ENCODE measurements around the gene SPRY4.

- TF ChIP-seq, protein P1, sequence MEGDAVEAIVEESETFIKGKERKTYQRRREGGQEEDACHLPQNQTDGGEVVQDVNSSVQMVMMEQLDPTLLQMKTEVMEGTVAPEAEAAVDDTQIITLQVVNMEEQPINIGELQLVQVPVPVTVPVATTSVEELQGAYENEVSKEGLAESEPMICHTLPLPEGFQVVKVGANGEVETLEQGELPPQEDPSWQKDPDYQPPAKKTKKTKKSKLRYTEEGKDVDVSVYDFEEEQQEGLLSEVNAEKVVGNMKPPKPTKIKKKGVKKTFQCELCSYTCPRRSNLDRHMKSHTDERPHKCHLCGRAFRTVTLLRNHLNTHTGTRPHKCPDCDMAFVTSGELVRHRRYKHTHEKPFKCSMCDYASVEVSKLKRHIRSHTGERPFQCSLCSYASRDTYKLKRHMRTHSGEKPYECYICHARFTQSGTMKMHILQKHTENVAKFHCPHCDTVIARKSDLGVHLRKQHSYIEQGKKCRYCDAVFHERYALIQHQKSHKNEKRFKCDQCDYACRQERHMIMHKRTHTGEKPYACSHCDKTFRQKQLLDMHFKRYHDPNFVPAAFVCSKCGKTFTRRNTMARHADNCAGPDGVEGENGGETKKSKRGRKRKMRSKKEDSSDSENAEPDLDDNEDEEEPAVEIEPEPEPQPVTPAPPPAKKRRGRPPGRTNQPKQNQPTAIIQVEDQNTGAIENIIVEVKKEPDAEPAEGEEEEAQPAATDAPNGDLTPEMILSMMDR (IDR thresholded peaks at IDR 0.05) = no peak
- no peak for TF ChIP-seq JUN (IDR thresholded peaks at IDR 0.05)
- no peak for TF ChIP-seq JUNB (IDR thresholded peaks at IDR 0.05)
- TF ChIP-seq RAD21 (conservative IDR thresholded peaks at IDR 0.05 in 1 of 2, IDR thresholded peaks at IDR 0.05 in 1 of 2) = no peak
- no peak for TF ChIP-seq HOXA7 (CRISPR knock-in tag; IDR thresholded peaks at IDR 0.05)
- no peak for TF ChIP-seq POLR2AphosphoS2 (conservative IDR thresholded peaks at IDR 0.05; ENCODE audit: low read length)
- TF ChIP-seq, protein P2, sequence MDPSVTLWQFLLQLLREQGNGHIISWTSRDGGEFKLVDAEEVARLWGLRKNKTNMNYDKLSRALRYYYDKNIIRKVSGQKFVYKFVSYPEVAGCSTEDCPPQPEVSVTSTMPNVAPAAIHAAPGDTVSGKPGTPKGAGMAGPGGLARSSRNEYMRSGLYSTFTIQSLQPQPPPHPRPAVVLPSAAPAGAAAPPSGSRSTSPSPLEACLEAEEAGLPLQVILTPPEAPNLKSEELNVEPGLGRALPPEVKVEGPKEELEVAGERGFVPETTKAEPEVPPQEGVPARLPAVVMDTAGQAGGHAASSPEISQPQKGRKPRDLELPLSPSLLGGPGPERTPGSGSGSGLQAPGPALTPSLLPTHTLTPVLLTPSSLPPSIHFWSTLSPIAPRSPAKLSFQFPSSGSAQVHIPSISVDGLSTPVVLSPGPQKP (IDR thresholded peaks at IDR 0.05; ENCODE audit: low read depth, low read length) = no peak
These were observed 18.7 kb downstream of the SPRY4 start for GRCh38 chr5:142306077-142306502.

Measured in A549 (cell line).